22Rv1 (cell line): ENCODE data around the gene MAN1A1.

Experiments used
- CTCF ChIP-seq: fragments of 450-650 bp; IDR thresholded peaks from 2 replicates; pipeline ENCODE4 v1.5.1; 2017; ENCODE audit warnings: mild to moderate bottlenecking
- ZFX ChIP-seq: fragments of 450-650 bp; IDR thresholded peaks from 2 replicates; pipeline ENCODE4 v1.6.1; 2017; ENCODE audit warnings: antibody characterized with exemption, borderline replicate concordance

- TF ChIP-seq CTCF: no peak
- no peak for TF ChIP-seq ZFX
Observed at GRCh38 chr6:119353696-119354095, 4.1 kb upstream of the MAN1A1 start.
